GM18858 (cell line): ENCODE data around the gene ODF2.
"Not testable (repeated sequence)": the region's sequence is repeated elsewhere in the genome, so short reads cannot be mapped to it uniquely, and the experiment has no call there.

ENCODE experiments used
- ATAC-seq: cut with Tn5 transposase; IDR thresholded peaks from one replicate; pipeline ENCODE4 v1.9.1; 2021; ENCODE audit not compliant: unreplicated experiment

ODF2 gene

DNA sequence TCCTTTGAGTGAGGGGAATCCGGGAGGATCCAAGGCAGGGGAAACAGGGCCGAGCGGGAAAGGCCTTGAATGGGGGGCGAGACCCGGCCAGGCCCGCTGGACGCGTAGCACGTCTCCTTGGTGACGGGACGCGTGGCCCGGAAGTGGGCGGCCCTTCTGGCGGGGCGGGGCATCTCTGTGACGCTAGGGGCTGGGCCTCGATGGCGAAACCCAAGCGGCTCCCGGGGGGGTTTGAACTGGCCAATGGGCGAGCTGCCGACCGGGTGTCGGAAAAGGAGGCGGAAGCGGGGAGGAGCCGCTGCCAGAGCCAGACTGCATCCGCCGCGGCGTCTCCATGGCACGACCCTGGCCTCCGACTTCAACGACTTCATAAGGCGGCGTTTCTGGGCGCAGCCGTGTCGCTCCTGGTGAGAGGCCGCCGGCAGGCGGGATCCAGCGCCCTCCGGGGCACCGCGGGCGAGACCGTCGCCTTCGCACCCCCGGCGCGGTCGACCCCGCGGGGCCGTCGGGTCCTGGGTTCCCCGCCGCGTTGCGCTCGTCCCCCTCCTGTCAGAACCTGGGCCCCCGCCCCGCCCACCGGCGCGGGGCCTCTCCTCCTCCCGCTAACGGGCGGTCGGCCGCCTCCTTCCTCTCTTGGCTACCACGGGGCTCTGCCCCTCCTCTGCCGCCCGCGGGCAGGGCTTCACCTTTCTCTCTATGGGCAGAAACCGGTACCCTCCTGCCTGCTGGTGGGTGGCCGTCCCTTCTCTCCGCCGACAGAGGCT, at the start of gene ODF2:
Gene ODF2 (plus strand): TSS at position 158 of the 764 bp plus-strand sequence. CDS start 86 bp downstream, at position 244.
- peak; percentile 67 for ATAC-seq

DNA sequence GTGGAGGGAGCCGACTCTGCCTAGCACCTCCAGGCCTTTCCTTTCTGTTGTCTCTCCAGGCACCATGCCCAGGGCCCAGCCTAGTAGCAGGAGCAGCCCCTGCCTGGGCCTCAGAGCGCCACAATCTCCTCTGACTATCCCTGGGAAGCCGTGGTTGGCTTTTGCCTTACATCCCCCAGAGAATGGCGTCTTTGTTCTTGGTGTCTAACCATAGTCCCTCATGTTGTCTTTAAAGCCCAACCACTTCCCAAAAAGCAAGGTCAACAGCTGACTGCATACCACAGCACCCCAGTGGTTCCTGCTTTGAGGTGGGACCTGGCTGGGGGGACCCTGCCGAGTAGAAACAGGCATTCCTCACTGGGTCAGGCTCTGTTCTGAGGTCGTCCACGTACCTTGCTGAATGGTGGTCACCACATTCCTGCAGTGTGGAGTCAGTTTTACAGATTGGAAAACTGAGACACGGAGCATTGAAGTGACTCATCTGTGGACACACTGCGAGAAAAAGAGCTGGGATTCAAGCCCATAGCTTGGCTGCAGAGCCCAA, 48.9 kb upstream of the ODF2 start:
- ATAC-seq = no peak

DNA sequence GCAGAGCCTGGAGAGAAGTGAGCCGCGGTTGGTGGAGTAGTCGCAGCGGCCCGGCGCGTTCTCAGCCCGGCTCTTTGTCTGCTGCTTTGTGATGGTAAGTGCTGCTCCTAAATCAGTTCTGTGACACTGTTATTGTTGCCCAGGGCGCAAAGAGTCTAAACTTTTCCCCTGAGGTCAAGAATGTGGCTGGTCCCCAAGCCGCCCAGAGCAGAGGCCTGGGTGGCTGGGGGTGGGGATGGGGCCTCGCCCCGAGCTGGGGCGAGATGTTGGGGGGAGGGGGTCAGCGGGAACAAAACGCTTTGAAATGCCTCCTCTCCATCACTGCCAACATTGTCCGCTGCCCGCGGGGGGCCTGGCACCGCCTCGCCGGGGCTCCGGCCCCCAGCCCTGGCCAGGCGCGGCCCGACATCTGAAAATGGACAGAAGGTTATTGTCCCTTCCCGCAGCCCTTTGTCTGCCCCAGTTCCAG, 46.8 kb upstream of the ODF2 start:
- no peak for ATAC-seq

- ATAC-seq = no peak
These were observed 46.4 kb upstream of the ODF2 start for GRCh38 chr9:128409450-128409849.

- no peak for ATAC-seq
These were observed 45.8 kb upstream of the ODF2 start for GRCh38 chr9:128409978-128410377.

DNA sequence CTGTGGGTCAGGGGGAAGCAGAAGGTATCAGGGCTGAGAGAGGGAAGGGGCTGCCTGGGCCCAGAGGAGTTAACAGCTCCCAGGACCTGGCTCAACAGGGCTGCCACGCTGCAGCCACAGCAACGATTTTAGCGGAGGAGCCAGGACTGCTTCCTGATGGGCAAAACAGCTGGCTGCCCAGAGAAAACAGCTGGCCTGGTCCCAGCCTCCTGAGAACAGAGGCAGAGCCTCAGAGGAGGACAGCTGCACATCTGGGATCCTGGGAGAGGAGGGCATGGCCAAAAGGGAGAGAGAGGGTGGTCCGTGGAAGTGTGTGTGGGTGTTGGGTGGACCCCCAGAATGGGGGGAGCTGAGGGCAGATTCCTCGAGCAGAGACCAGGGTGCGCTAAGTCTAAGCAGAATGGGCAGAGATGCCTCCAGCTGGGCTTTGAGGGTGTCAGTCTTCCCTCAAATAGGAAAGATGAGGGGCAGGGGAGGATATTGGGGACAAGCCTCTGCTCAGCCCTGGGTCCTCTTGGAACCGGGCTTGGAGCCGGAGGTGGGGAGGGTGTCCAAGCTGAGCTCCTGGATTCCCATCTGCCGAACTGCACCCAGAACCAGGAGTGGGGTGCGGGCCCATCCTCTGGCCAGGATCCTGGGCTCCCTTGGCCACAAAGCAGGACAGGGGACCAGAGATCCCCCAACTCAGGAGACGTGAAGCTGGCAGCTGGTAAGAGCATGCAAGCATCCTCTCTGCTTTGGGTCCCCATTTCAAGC, 44.3 kb upstream of the ODF2 start:
- ATAC-seq = no peak

- ATAC-seq = no peak
These were observed 43.6 kb upstream of the ODF2 start for GRCh38 chr9:128412120-128412790.

GRCh38 chr9:128413728-128414127, 42.1 kb upstream of the ODF2 start:
- ATAC-seq = not testable (repeated sequence)

- ATAC-seq = no peak
These were observed 41.3 kb upstream of the ODF2 start for GRCh38 chr9:128414461-128414860.

- no peak for ATAC-seq
These were observed 40.5 kb upstream of the ODF2 start for GRCh38 chr9:128415281-128415680.

GRCh38 chr9:128416014-128416413, 39.8 kb upstream of the ODF2 start:
- ATAC-seq = no peak

DNA sequence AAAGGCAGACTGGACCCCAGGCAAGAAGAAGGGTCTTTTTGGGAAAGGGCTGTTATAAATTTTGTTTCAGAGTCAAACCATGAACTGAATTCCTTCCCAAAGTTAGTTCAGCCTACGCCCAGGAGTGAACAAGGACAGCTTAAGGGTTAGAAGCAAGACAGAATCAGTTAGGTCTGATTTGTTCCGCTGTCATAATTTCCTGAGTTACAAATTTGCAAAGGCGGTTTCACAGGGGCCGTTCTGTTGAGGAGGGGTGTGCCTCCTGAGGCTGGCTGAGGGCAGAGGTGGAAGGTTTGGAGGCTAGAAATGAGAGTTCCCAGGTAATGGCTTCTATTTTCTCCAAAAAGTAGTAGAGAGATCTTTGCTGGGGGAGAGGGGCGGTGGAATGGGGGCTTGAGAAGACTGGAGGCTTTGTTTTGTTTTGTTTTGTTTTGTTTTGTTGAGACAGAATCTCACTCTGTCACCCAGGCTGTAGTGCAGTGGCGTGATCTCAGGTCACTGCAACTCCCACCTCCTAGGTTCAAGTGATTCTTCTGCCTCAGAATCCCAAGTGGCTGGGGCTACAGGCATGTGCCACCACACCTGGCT, 39.3 kb upstream of the ODF2 start:
- ATAC-seq = no peak

GRCh38 chr9:128419061-128419925, 36.5 kb upstream of the ODF2 start:
- ATAC-seq = no peak

DNA sequence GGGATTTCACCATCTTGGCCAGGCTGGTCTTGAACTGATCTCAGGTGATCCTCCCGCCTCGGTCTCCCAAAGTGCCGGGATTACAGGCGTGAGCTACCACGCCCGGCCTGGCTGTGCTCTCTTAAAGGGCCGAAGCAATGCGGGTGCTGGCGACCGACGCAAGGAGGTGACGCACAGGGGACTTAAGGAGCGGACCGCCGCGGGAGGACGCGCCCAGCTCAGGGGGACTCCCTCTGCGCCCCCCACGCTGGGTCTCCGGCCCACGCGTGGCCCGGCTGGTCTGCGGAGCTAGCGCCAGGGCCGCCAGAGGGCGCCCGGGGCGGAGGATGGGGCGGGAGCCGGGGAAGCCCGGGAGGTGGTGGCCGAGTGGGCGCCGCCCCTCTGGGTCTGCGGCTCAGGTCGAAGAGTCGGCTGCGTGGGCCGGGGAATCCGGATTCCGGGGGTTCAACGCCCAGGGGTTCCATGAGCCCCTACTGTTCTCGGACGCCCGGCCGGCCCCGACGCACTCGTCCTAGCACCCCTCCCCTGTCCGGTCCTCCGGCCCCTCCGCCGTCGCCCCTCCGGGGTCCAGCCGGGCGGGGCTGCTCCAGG, 35.7 kb upstream of the ODF2 start:
- ATAC-seq = no peak

DNA sequence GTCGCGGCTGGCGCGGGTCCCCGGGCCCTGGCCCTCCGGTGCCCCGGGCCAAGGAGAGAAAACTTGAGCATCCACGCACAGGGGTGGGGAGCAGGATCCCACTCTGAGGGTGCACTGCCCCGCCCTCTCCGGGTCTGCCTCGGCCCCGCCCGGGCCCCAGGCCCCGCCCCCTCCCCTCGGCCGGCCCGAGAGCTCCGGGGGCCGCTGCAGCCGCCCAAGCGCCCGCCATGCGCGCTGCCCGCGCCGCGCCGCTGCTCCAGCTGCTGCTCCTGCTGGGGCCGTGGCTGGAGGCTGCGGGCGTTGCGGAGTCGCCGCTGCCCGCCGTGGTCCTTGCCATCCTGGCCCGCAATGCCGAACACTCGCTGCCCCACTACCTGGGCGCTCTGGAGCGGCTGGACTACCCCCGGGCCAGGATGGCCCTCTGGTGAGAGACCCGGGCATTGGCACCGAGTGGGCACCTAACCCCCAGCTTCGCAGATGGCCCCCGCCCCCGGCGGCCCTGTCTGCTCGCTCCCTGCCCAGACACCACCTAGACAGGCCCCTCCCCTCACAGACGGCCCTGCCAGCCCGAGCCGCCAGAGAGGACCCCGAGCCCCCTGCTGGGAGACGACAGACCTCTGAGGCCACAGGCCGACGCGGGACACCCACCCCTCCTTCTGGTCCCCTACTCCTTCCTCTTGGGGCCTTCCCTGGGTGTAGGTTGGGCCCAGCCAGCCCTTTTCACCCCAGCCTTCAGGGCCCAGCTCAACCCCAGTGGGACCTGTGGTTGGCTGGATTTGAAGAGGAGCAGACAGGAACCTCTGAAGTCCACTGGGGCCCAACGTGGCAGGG, 34.9 kb upstream of the ODF2 start, which contains the start of gene CERCAM:
Gene CERCAM (plus strand): TSS at position 207 of the 831 bp plus-strand sequence. CDS start 21 bp downstream, at position 228.
- no peak for ATAC-seq

DNA sequence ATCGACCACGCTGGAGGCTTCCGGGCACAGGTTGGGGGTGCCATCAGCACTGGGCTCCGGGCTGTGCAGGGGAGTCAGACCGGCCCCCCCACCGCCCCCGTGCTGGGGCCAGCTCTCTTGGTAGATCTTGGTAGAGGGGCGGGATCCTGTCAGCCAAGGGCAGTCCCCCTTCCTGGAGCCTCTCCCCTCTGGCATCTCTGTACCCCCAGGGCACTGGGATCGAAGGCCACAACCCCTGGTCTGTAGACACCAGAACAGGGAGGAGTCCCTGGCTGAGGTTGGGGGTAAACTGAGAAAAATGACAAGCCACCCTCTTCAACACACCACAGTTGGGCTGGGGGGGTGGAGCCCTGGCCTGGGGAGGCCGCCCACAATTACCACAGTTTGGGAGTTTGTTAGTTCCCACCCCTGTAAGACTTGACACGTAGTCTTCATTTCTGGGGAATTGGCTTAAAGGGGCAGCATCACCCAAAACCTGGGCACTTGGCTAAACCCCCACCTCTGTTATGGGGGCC, 34.3 kb upstream of the ODF2 start:
- ATAC-seq = no peak

- not testable (repeated sequence) for ATAC-seq
These were observed 33.6 kb upstream of the ODF2 start for GRCh38 chr9:128422022-128422782.

- no peak for ATAC-seq
These were observed 33.0 kb upstream of the ODF2 start for GRCh38 chr9:128422783-128423150.
